ENCODE results near the gene AQP2.
A peak's percentile ranks its signal among the peaks of the same experiment; 100 is the strongest.

Gene AQP2

GRCh38 chr12:49903351-49903699, 47.2 kb upstream of the AQP2 start:
- Histone ChIP-seq H2BK120ac (ENCODE audit: insufficient read depth, low read length, poor library complexity) (no peak overlapping the region), H3K18ac (ENCODE audit: low read length) (no peak overlapping the region), H2BK5ac (ENCODE audit: low read depth, low read length, poor library complexity) (no peak overlapping the region), H3K36me3 (ENCODE audit: control insufficient read depth in 1 of 2, insufficient read depth in 2 of 2, low read length in 2 of 2) (no peaks in the 10 kb centered on the region), H3K79me2 (ENCODE audit: control insufficient read depth, insufficient read depth, low read length, poor library complexity) (no peaks in the 10 kb centered on the region), H3K4me2 (ENCODE audit: low read length) (no peak overlapping the region), H3K4me3 (ENCODE audit: low read depth, low read length) (no peak overlapping the region), H3K9me3 (ENCODE audit: insufficient read depth, low read depth, low read length) (peaks cover 6% of the 10 kb centered on the region), H3K14ac (ENCODE audit: low read length) (no peak overlapping the region), H3K27ac (ENCODE audit: low read depth, low read length) (no peak overlapping the region), H3K9ac (ENCODE audit: low read length) (no peak overlapping the region), H4K12ac (ENCODE audit: low read depth, low read length) (no peak overlapping the region), H2AFZ (ENCODE audit: insufficient read depth, low read length, poor library complexity) (no peak overlapping the region), H4K91ac (ENCODE audit: low read depth, low read length) (no peak overlapping the region), H3K4me1 (ENCODE audit: control insufficient read depth in 1 of 2, insufficient read depth in 2 of 2, low read length in 2 of 2) (no peaks in the 10 kb centered on the region), H2BK12ac (ENCODE audit: low read length) (no peak overlapping the region), H2AK5ac (ENCODE audit: low read length) (no peak overlapping the region), H3K4ac (ENCODE audit: low read depth, low read length) (no peak overlapping the region), H3K27me3 (ENCODE audit: insufficient read depth, low read length) (peaks cover 12% of the 10 kb centered on the region), H3K79me1 (ENCODE audit: low read length) (no peaks in the 10 kb centered on the region), H4K8ac (ENCODE audit: low read depth, low read length) (no peak overlapping the region), H3K23ac (ENCODE audit: low read length) (no peak overlapping the region)
- WGBS (ENCODE audit: extremely low coverage, insufficient coverage, insufficient read length) = no CpG with 5 or more reads among the region's 12 CpGs
- DNase-seq = no peak

GRCh38 chr12:49903700-49904423, 46.7 kb upstream of the AQP2 start, which contains the start of gene FAIM2:
TSS of gene FAIM2 (minus strand) at chr12:49903900. CDS start at chr12:49903792, 108 bp downstream.
- Histone ChIP-seq H2BK12ac (ENCODE audit: low read length) (no peak within 1 kb of the TSS), H3K23ac (ENCODE audit: low read length) (no peak within 1 kb of the TSS), H3K9ac (ENCODE audit: low read length) (no peak within 1 kb of the TSS), H3K79me2 (ENCODE audit: control insufficient read depth, insufficient read depth, low read length, poor library complexity) (no peaks in the 10 kb centered on the region), H4K8ac (ENCODE audit: low read depth, low read length) (no peak within 1 kb of the TSS), H2AK5ac (ENCODE audit: low read length) (no peak within 1 kb of the TSS), H3K18ac (ENCODE audit: low read length) (no peak within 1 kb of the TSS), H3K4me2 (ENCODE audit: low read length) (no peak within 1 kb of the TSS), H3K79me1 (ENCODE audit: low read length) (no peaks in the 10 kb centered on the region), H2BK5ac (ENCODE audit: low read depth, low read length, poor library complexity) (no peak within 1 kb of the TSS), H2AFZ (ENCODE audit: insufficient read depth, low read length, poor library complexity) (no peak within 1 kb of the TSS), H4K91ac (ENCODE audit: low read depth, low read length) (no peak within 1 kb of the TSS), H3K4ac (ENCODE audit: low read depth, low read length) (no peak within 1 kb of the TSS), H3K9me3 (ENCODE audit: insufficient read depth, low read depth, low read length) (peaks cover 6% of the 10 kb centered on the region), H3K4me3 (ENCODE audit: low read depth, low read length) (no peak within 1 kb of the TSS), H3K36me3 (ENCODE audit: control insufficient read depth in 1 of 2, insufficient read depth in 2 of 2, low read length in 2 of 2) (no peaks in the 10 kb centered on the region), H3K27me3 (ENCODE audit: insufficient read depth, low read length) (peaks cover 12% of the 10 kb centered on the region), H3K14ac (ENCODE audit: low read length) (no peak within 1 kb of the TSS), H2BK120ac (ENCODE audit: insufficient read depth, low read length, poor library complexity) (no peak within 1 kb of the TSS), H3K4me1 (ENCODE audit: control insufficient read depth in 1 of 2, insufficient read depth in 2 of 2, low read length in 2 of 2) (no peaks in the 10 kb centered on the region), H4K12ac (ENCODE audit: low read depth, low read length) (no peak within 1 kb of the TSS), H3K27ac (ENCODE audit: low read depth, low read length) (no peak within 1 kb of the TSS)
- DNase-seq = no peak
- no CpG with 5 or more reads among the region's 56 CpGs for WGBS (ENCODE audit: extremely low coverage, insufficient coverage, insufficient read length)

DNA sequence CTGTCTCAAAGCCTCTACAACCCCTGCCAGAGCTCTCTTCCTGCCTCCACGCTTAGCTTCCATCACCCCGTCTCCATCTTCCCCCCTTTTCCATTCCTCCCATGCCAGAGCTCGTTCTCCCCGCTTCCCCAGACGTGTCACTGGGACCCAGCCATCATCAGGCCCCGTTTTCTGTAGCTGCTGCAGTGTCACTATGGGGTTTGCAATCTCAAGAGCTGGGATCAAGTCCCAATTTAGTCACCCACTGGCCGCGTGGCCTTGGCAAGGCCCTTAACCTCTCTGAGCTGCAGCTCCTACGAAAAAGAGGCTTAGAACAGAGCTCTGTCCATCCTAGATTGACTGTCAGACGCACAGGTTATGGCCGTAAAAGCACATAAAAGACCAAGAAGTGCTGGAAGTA, 45.9 kb upstream of the AQP2 start:
- H4K8ac ChIP-seq (ENCODE audit: low read depth, low read length) = no peak overlapping the region
- H3K23ac ChIP-seq (ENCODE audit: low read length) = no peak overlapping the region
- H2BK120ac ChIP-seq (ENCODE audit: insufficient read depth, low read length, poor library complexity) = no peak overlapping the region
- no peak overlapping the region for H4K91ac ChIP-seq (ENCODE audit: low read depth, low read length)
- H3K4me1 ChIP-seq (ENCODE audit: control insufficient read depth in 1 of 2, insufficient read depth in 2 of 2, low read length in 2 of 2) = no peaks in the 10 kb centered on the region
- H2BK12ac ChIP-seq (ENCODE audit: low read length) = no peak overlapping the region
- H4K12ac ChIP-seq (ENCODE audit: low read depth, low read length) = no peak overlapping the region
- H2AK5ac ChIP-seq (ENCODE audit: low read length) = no peak overlapping the region
- peaks cover 6% of the 10 kb centered on the region for H3K9me3 ChIP-seq (ENCODE audit: insufficient read depth, low read depth, low read length)
- H3K14ac ChIP-seq (ENCODE audit: low read length) = no peak overlapping the region
- H3K27ac ChIP-seq (ENCODE audit: low read depth, low read length) = no peak overlapping the region
- H3K4me2 ChIP-seq (ENCODE audit: low read length) = no peak overlapping the region
- no peak for DNase-seq
- no peaks in the 10 kb centered on the region for H3K79me1 ChIP-seq (ENCODE audit: low read length)
- H3K18ac ChIP-seq (ENCODE audit: low read length) = no peak overlapping the region
- H3K79me2 ChIP-seq (ENCODE audit: control insufficient read depth, insufficient read depth, low read length, poor library complexity) = no peaks in the 10 kb centered on the region
- no peak overlapping the region for H3K9ac ChIP-seq (ENCODE audit: low read length)
- H2AFZ ChIP-seq (ENCODE audit: insufficient read depth, low read length, poor library complexity) = no peak overlapping the region
- H3K36me3 ChIP-seq (ENCODE audit: control insufficient read depth in 1 of 2, insufficient read depth in 2 of 2, low read length in 2 of 2) = no peaks in the 10 kb centered on the region
- no peak overlapping the region for H3K4me3 ChIP-seq (ENCODE audit: low read depth, low read length)
- no CpG with 5 or more reads among the region's 11 CpGs for WGBS (ENCODE audit: extremely low coverage, insufficient coverage, insufficient read length)
- H3K4ac ChIP-seq (ENCODE audit: low read depth, low read length) = no peak overlapping the region
- peaks cover 12% of the 10 kb centered on the region for H3K27me3 ChIP-seq (ENCODE audit: insufficient read depth, low read length)
- H2BK5ac ChIP-seq (ENCODE audit: low read depth, low read length, poor library complexity) = no peak overlapping the region

GRCh38 chr12:49905718-49906314, 44.7 kb upstream of the AQP2 start:
- Histone ChIP-seq H2AK5ac (ENCODE audit: low read length) (no peak overlapping the region), H3K4ac (ENCODE audit: low read depth, low read length) (no peak overlapping the region), H3K23ac (ENCODE audit: low read length) (no peak overlapping the region), H3K79me2 (ENCODE audit: control insufficient read depth, insufficient read depth, low read length, poor library complexity) (no peaks in the 10 kb centered on the region), H3K4me3 (ENCODE audit: low read depth, low read length) (peak overlapping the region; percentile 44), H2BK12ac (ENCODE audit: low read length) (no peak overlapping the region), H4K12ac (ENCODE audit: low read depth, low read length) (no peak overlapping the region), H2BK5ac (ENCODE audit: low read depth, low read length, poor library complexity) (no peak overlapping the region), H3K27ac (ENCODE audit: low read depth, low read length) (no peak overlapping the region), H2AFZ (ENCODE audit: insufficient read depth, low read length, poor library complexity) (no peak overlapping the region), H3K9ac (ENCODE audit: low read length) (no peak overlapping the region), H3K4me1 (ENCODE audit: control insufficient read depth in 1 of 2, insufficient read depth in 2 of 2, low read length in 2 of 2) (no peaks in the 10 kb centered on the region), H4K91ac (ENCODE audit: low read depth, low read length) (no peak overlapping the region), H3K18ac (ENCODE audit: low read length) (no peak overlapping the region), H3K27me3 (ENCODE audit: insufficient read depth, low read length) (peaks cover 12% of the 10 kb centered on the region), H3K9me3 (ENCODE audit: insufficient read depth, low read depth, low read length) (peaks cover 6% of the 10 kb centered on the region), H2BK120ac (ENCODE audit: insufficient read depth, low read length, poor library complexity) (no peak overlapping the region), H4K8ac (ENCODE audit: low read depth, low read length) (no peak overlapping the region), H3K14ac (ENCODE audit: low read length) (no peak overlapping the region), H3K4me2 (ENCODE audit: low read length) (no peak overlapping the region), H3K79me1 (ENCODE audit: low read length) (no peaks in the 10 kb centered on the region), H3K36me3 (ENCODE audit: control insufficient read depth in 1 of 2, insufficient read depth in 2 of 2, low read length in 2 of 2) (no peaks in the 10 kb centered on the region)
- WGBS (ENCODE audit: extremely low coverage, insufficient coverage, insufficient read length) = no CpG with 5 or more reads among the region's 7 CpGs
- no peak for DNase-seq

Data from trophoblast cell (in vitro differentiated cells and primary cell).